DOHH2 (cell line): ENCODE results near the gene PDF.
"Not testable (repeated sequence)": the region's sequence is repeated elsewhere in the genome, so short reads cannot be mapped to it uniquely, and the experiment has no call there.

Experiments used
- H3F3A ChIP-seq: fragments of 200-600 bp; sonication (generic), shearing (Covaris generic); 2 replicates; pipeline ENCODE4 v1.6.0; 2016; ENCODE audit warnings: antibody characterized with exemption, mild to moderate bottlenecking; ENCODE audit not compliant: control insufficient read depth, insufficient read depth
- H3K27ac ChIP-seq: fragments of 200-600 bp; sonication (generic); 2 replicates; pipeline ENCODE4 v1.5.1; 2014; ENCODE audit warnings: low read depth, mild to moderate bottlenecking, low read length, moderate library complexity
- H3K27me3 ChIP-seq: fragments of 200-600 bp; sonication (generic); 2 replicates; pipeline ENCODE4 v1.6.1; 2014; ENCODE audit warnings: mild to moderate bottlenecking, low read length, mixed read lengths; ENCODE audit not compliant: control insufficient read depth
- H3K36me3 ChIP-seq: fragments of 200-600 bp; sonication (generic); 2 replicates; pipeline ENCODE4 v1.6.1; 2014; ENCODE audit warnings: mild to moderate bottlenecking, low read length, moderate library complexity, mixed read lengths; ENCODE audit not compliant: control insufficient read depth
- H3K4me1 ChIP-seq: fragments of 200-600 bp; sonication (generic); 2 replicates; pipeline ENCODE4 v1.6.1; 2014; ENCODE audit warnings: mild to moderate bottlenecking, low read length, mixed read lengths; ENCODE audit not compliant: control insufficient read depth
- H3K4me2 ChIP-seq: fragments of 200-600 bp; sonication (generic); 2 replicates; pipeline ENCODE4 v1.6.0; 2014; ENCODE audit warnings: mild to moderate bottlenecking, low read length, moderate library complexity
- H3K4me3 ChIP-seq: fragments of 200-600 bp; sonication (generic); 2 replicates; pipeline ENCODE4 v1.5.1; 2014; ENCODE audit warnings: mild to moderate bottlenecking, low read length, mixed read lengths
- H3K79me2 ChIP-seq: fragments of 200-600 bp; sonication (generic); 2 replicates; pipeline ENCODE4 v1.6.1; 2014; ENCODE audit warnings: mild to moderate bottlenecking, low read length, mixed read lengths; ENCODE audit not compliant: control insufficient read depth
- H3K9me2 ChIP-seq: fragments of 200-600 bp; sonication (generic); replicated peaks from 2 replicates; pipeline ENCODE4 v1.6.1; 2014; ENCODE audit warnings: mild to moderate bottlenecking, low read length, mixed read lengths; ENCODE audit not compliant: control insufficient read depth
- H3K9me3 ChIP-seq: fragments of 200-600 bp; sonication (generic); 2 replicates; pipeline ENCODE4 v1.6.1; 2014; ENCODE audit warnings: antibody characterized with exemption, low read length, mixed read lengths; ENCODE audit not compliant: control insufficient read depth, insufficient read depth
- H4K20me1 ChIP-seq: fragments of 200-600 bp; sonication (generic); 2 replicates; pipeline ENCODE4 v1.6.0; 2014; ENCODE audit warnings: low read depth, mild to moderate bottlenecking, antibody characterized with exemption, low read length, moderate library complexity; ENCODE audit not compliant: control insufficient read depth, insufficient read depth
- CTCF ChIP-seq: fragments of 200-600 bp; sonication (generic); IDR thresholded peaks from one replicate; pipeline ENCODE4 v1.5.1; 2014; ENCODE audit warnings: antibody characterized with exemption, mild to moderate bottlenecking, low read depth, low read length; ENCODE audit not compliant: poor library complexity, severe bottlenecking
- EZH2phosphoT487 ChIP-seq: fragments of 200-600 bp; sonication (generic); IDR thresholded peaks from 2 replicates; pipeline ENCODE4 v1.6.1; 2017; ENCODE audit warnings: borderline replicate concordance, mild to moderate bottlenecking, antibody characterized with exemption, low read length, moderate library complexity, mixed read lengths

The PDF gene

GRCh38 chr16:69302301-69302700, 28.1 kb downstream of the PDF start:
- Histone ChIP-seq H3K9me3 (no peaks in the 10 kb centered on the region), H3K4me3 (no peak overlapping the region), H3K9me2 (no peaks in the 10 kb centered on the region), H3K36me3 (peaks cover 18% of the 10 kb centered on the region), H3K27me3 (no peaks in the 10 kb centered on the region), H3F3A (peaks cover 9% of the 10 kb centered on the region), H4K20me1 (no peaks in the 10 kb centered on the region), H3K4me1 (peaks cover 9% of the 10 kb centered on the region), H3K27ac (no peak overlapping the region), H3K4me2 (no peak overlapping the region), H3K79me2 (no peaks in the 10 kb centered on the region)
- TF ChIP-seq EZH2phosphoT487 (no peak), CTCF (no peak)

GRCh38 chr16:69301861-69302260, 28.5 kb downstream of the PDF start:
- Histone ChIP-seq H3K9me2 (no peaks in the 10 kb centered on the region), H3F3A (peaks cover 4% of the 10 kb centered on the region), H3K27me3 (no peaks in the 10 kb centered on the region), H3K79me2 (no peaks in the 10 kb centered on the region), H3K27ac (no peak overlapping the region), H3K4me2 (no peak overlapping the region), H3K9me3 (no peaks in the 10 kb centered on the region), H3K4me3 (no peak overlapping the region), H3K36me3 (peaks cover 18% of the 10 kb centered on the region), H4K20me1 (no peaks in the 10 kb centered on the region), H3K4me1 (peaks cover 9% of the 10 kb centered on the region)
- TF ChIP-seq CTCF: no peak
- TF ChIP-seq EZH2phosphoT487: no peak

- Histone ChIP-seq H3K27ac (no peak overlapping the region), H3F3A (peaks cover 4% of the 10 kb centered on the region), H3K9me2 (no peaks in the 10 kb centered on the region), H3K4me2 (no peak overlapping the region), H4K20me1 (no peaks in the 10 kb centered on the region), H3K4me1 (peaks cover 9% of the 10 kb centered on the region), H3K9me3 (no peaks in the 10 kb centered on the region), H3K36me3 (peaks cover 18% of the 10 kb centered on the region), H3K27me3 (no peaks in the 10 kb centered on the region), H3K4me3 (no peak overlapping the region), H3K79me2 (no peaks in the 10 kb centered on the region)
- TF ChIP-seq CTCF (no peak), EZH2phosphoT487 (no peak)
Observed at GRCh38 chr16:69301187-69301586, 29.2 kb downstream of the PDF start.

- H3K4me1 ChIP-seq: peaks cover 9% of the 10 kb centered on the region
- no peaks in the 10 kb centered on the region for H3K27me3 ChIP-seq
- H3K36me3 ChIP-seq: peaks cover 18% of the 10 kb centered on the region
- no peaks in the 10 kb centered on the region for H3K9me3 ChIP-seq
- no peak overlapping the region for H3K4me2 ChIP-seq
- H3K27ac ChIP-seq: no peak overlapping the region
- no peaks in the 10 kb centered on the region for H3K79me2 ChIP-seq
- no peaks in the 10 kb centered on the region for H3K9me2 ChIP-seq
- no peaks in the 10 kb centered on the region for H4K20me1 ChIP-seq
- H3K4me3 ChIP-seq: no peak overlapping the region
- H3F3A ChIP-seq: no peaks in the 10 kb centered on the region; the same call in 1 of the 2 replicates
- TF ChIP-seq EZH2phosphoT487: no peak
- no peak for TF ChIP-seq CTCF
Observed at GRCh38 chr16:69298261-69298660, 32.1 kb downstream of the PDF start.

GRCh38 chr16:69296771-69297170, 33.6 kb downstream of the PDF start:
- H3K27ac ChIP-seq, H3K4me3 ChIP-seq, H3K9me3 ChIP-seq, H3K9me2 ChIP-seq, H3K4me2 ChIP-seq, H3F3A ChIP-seq, H3K79me2 ChIP-seq, H3K4me1 ChIP-seq, H3K27me3 ChIP-seq, H4K20me1 ChIP-seq: not testable (repeated sequence)
- H3K36me3 ChIP-seq: peaks cover 13% of the 10 kb centered on the region
